Measurements from ENCODE around the gene RTN4IP1.

RTN4IP1 gene

GRCh38 chr6:106529438-106529837 is 99.9 kb downstream of the RTN4IP1 start:
- no peak overlapping the region for H3K4me3 ChIP-seq (replicated peaks; ENCODE audit: low read depth, low read length)
- TF ChIP-seq, protein P1, sequence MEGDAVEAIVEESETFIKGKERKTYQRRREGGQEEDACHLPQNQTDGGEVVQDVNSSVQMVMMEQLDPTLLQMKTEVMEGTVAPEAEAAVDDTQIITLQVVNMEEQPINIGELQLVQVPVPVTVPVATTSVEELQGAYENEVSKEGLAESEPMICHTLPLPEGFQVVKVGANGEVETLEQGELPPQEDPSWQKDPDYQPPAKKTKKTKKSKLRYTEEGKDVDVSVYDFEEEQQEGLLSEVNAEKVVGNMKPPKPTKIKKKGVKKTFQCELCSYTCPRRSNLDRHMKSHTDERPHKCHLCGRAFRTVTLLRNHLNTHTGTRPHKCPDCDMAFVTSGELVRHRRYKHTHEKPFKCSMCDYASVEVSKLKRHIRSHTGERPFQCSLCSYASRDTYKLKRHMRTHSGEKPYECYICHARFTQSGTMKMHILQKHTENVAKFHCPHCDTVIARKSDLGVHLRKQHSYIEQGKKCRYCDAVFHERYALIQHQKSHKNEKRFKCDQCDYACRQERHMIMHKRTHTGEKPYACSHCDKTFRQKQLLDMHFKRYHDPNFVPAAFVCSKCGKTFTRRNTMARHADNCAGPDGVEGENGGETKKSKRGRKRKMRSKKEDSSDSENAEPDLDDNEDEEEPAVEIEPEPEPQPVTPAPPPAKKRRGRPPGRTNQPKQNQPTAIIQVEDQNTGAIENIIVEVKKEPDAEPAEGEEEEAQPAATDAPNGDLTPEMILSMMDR (IDR thresholded peaks at IDR 0.05; ENCODE audit: low read depth, low read length, missing control alignments): no peak
- no peak for DNase-seq (ENCODE audit: extremely low read depth, low read depth)

GRCh38 chr6:106528521-106528920 is 100.8 kb downstream of the RTN4IP1 start:
- TF ChIP-seq, protein P1 (IDR thresholded peaks at IDR 0.05; ENCODE audit: low read depth, low read length, missing control alignments): no peak
- DNase-seq (ENCODE audit: extremely low read depth, low read depth): no peak
- H3K4me3 ChIP-seq (replicated peaks; ENCODE audit: low read depth, low read length): no peak overlapping the region

- DNase-seq (ENCODE audit: extremely low read depth, low read depth): peak; percentile 75
- no peak overlapping the region for H3K4me3 ChIP-seq (replicated peaks; ENCODE audit: low read depth, low read length)
- TF ChIP-seq, protein P1 (IDR thresholded peaks at IDR 0.05; ENCODE audit: low read depth, low read length, missing control alignments): no peak
These were observed 101.3 kb downstream of the RTN4IP1 start for GRCh38 chr6:106527979-106528378.

GRCh38 chr6:106527117-106527516 is 102.2 kb downstream of the RTN4IP1 start:
- TF ChIP-seq, protein P1 (IDR thresholded peaks at IDR 0.05; ENCODE audit: low read depth, low read length, missing control alignments): no peak
- no peak for DNase-seq (ENCODE audit: extremely low read depth, low read depth)
- no peak overlapping the region for H3K4me3 ChIP-seq (replicated peaks; ENCODE audit: low read depth, low read length)

- H3K4me3 ChIP-seq (replicated peaks; ENCODE audit: low read depth, low read length): no peak overlapping the region
- TF ChIP-seq, protein P1 (IDR thresholded peaks at IDR 0.05; ENCODE audit: low read depth, low read length, missing control alignments): no peak
- no peak for DNase-seq (ENCODE audit: extremely low read depth, low read depth)
These were observed 103.4 kb downstream of the RTN4IP1 start for GRCh38 chr6:106525882-106526275.

DNA sequence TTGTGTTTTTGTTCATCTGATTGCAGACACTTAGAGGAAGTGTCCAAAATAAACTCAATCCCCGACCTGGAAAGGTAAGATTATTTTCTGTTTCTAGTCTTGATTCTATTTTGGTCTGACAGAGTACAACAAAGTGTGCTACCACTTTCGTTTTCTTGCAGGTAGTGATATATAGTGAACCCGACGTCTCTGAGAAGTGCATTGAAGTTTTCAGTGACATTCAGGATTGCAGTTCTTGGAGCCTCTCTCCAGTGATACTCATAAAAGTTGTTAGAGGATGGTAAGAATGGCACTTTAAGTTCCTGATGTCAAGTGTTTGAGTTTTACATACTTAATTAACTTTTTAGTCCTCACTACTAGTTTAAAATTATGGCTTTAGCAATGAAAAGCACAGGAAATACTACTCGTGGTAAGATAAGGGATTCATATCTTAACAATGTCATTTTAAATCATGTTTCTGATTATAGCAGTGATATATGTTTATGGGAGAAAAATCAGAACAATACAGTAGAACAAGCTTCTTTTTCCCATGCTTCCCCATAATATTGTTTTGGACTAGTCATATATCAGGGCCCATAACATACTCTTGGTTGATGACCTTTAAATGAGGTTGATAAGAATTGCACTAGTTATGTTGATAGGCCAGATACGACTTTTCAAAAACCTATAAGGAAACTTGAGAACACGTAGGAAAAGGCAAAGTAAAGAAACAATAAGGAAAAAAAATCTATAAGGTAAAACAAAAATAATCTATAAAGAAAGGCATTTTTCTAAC is 104.0 kb downstream of the RTN4IP1 start:
- no peak for DNase-seq (ENCODE audit: extremely low read depth, low read depth)
- TF ChIP-seq, protein P1 (IDR thresholded peaks at IDR 0.05; ENCODE audit: low read depth, low read length, missing control alignments): no peak
- H3K4me3 ChIP-seq (replicated peaks; ENCODE audit: low read depth, low read length): no peak overlapping the region
